Astrocyte of the hippocampus (primary cell): ENCODE data around the gene UGT2B7.

Experiments
- DNase-seq: peaks from one replicate; pipeline ENCODE4 v3.0.0; 2011; ENCODE audit warnings: low read depth, low spot score

Gene UGT2B7

GRCh38 chr4:69156913-69157312, 60.6 kb downstream of the UGT2B7 start:
- DNase-seq: no peak
